HS-5 (cell line): ENCODE measurements around the gene LOC101059915.
"Not testable (repeated sequence)": the region's sequence is repeated elsewhere in the genome, so short reads cannot be mapped to it uniquely, and the experiment has no call there.

Experiments
- DNase-seq: peaks from one replicate; pipeline ENCODE4 v3.0.0-alpha.2; 2012; ENCODE audit warnings: low read depth

The LOC101059915 gene

DNA sequence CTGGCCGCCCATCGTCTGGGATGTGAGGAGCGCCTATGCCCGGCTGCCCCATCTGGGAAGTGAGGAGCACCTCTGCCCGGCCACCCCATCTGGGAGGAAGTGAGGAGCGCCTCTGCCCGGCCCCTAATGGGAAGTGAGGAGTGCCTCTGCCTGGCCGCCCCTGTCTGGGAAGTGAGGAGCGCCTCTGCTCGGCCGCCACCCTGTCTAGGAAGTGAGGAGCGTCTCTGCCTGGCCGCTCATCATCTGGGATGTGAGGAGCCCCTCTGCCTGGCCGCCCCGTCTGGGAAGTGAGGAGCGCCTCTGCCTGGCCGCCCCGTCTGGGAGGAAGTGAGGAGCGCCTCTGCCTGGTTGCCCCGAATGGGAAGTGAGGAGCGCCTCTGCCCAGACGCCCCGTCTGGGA lies 8.3 kb downstream of the LOC101059915 start:
- DNase-seq, result not testable (repeated sequence)

GRCh38 chrX:71676068-71676795 lies 8.9 kb downstream of the LOC101059915 start:
- DNase-seq, result not testable (repeated sequence)

- not testable (repeated sequence) for DNase-seq
These were observed 9.8 kb downstream of the LOC101059915 start for GRCh38 chrX:71677195-71677594.

DNA sequence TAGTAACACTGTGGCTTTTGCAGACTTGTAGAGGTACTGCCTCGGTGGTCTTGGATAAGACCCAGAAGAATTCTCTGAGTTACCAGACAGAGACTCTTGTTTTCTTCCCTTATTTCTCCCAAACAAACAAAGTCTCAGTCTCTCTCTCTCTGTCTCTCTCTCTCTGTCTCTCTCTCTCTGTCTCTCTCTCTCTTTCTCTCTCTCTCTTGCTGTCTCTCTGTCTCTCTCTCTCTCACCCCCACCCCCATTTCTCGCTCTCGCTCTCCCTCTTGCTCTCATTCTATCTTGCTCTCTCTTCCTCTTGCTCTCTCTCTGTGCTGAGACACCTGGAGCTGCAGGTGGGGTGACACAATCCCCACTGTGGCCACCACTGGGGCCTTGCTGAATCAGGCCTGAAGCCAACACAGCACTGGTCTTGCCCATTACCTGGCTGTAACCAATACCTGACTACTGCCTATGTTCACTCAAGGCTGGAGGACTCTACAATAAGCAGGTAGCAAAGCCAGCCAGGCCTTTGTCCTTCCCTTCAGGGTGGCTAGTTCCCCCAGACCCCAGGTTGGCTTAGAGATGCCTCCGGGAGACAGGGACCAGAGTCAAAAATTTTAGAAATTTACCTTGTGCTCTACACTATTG lies 12.3 kb downstream of the LOC101059915 start:
- DNase-seq, result no peak

DNA sequence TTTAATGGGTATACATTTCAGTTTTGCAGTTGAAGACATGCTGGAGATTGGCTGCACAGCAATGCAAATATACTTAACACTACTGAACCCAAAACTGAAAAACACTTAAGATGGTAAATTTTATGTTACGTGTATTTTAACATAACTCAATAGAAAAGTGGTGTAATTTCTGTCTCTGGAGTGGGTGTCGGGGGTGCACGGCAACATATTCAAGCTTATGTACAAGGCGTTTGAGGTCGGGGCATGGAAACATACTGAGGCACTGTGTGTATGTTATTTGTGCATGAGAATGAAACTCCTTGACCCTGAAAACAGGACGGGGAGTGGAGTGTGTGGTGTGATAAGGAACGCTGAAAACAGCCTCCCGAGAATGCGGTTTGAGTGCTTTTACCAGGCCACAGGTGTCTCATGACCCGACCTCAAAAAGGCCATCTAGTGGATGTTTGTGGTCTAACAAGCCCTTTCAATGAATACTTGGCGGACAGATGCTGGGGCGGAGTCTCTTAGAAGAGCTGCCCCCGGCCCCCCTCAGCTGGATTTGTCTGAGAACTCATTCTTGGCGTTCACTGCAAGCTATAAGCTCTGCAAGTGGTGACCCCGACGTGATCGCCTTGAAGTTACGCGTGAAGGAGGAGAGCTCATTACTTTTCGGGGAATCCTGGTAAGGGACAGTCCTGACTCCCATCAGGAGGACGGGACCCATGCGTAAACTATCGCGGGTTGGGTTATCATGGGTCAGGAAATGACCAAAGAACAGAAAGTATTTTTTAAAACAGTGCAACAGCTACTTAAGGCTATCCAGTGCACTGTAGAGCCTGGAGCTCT lies 29.5 kb downstream of the LOC101059915 start:
- DNase-seq, result not testable (repeated sequence)

- DNase-seq, result not testable (repeated sequence)
These were observed 30.3 kb downstream of the LOC101059915 start for GRCh38 chrX:71697466-71698298.

DNA sequence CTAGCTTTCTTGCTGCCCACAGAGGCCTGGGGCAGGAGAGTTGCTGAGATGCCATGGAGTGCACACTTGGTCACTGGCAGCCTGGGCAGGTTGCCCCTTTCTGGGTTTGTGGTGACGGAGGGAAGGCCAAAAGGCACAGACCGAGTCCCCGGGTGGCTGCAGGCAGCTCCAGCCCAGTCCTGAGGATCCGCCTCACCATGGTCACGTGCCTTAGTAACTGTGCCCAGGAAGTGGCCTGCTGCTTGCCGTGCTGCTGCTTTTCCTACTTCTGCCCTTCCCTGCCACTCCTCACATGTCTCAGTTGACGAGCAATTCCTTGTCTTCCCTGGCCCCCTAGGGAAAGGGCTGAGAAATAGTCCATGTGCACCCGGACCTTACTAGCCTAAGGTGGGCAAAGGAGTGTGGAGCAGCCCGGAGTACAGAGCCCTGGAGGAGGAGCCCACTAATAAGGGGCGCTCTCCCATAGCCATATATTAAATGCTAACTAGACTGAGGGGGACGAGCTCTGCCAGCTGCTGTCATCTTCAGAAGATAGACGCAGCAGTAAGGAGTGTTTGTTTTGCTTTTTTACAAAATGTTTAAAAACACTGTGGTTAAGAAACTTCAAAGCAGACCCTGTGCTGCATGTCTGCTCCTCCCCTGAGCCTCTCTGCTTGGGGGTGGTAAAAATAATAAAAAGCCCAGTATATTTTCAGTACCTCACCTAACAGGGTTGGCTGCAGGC lies 31.1 kb downstream of the LOC101059915 start:
- not testable (repeated sequence) for DNase-seq

GRCh38 chrX:71699023-71699344 lies 31.6 kb downstream of the LOC101059915 start:
- DNase-seq, result not testable (repeated sequence)

GRCh38 chrX:71702853-71703252 lies 35.5 kb downstream of the LOC101059915 start:
- DNase-seq, result not testable (repeated sequence)

DNA sequence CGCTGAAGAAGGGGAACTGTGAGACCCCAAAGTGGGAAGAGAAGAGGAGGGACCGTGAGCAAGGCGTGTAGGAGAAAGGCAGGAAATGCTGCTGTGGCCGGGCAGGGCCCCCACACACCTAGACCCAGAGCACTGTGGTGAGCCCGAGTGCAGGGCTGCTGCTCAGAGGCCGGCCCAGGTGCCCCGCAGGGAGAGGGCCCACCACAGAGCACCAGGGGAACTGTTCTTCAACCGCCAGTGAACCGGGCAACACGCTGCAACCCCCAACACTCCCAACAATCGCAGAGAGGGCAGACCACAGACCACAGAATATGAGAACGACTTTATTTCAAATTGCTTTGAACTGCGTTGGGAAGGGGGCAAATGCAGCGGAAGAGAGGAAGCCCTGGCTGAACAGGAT lies 46.7 kb downstream of the LOC101059915 start:
- DNase-seq, result not testable (repeated sequence)

GRCh38 chrX:71715551-71715950 lies 48.2 kb downstream of the LOC101059915 start:
- not testable (repeated sequence) for DNase-seq

- DNase-seq, result not testable (repeated sequence)
These were observed 49.0 kb downstream of the LOC101059915 start for GRCh38 chrX:71716323-71716722.

- not testable (repeated sequence) for DNase-seq
These were observed 50.8 kb downstream of the LOC101059915 start, which contains the start of gene CXorf49 for GRCh38 chrX:71718185-71718584. CXorf49 (minus strand) TSS chrX:71718285; CDS start chrX:71718151, 134 bp downstream.

- not testable (repeated sequence) for DNase-seq
These were observed 51.8 kb downstream of the LOC101059915 start for GRCh38 chrX:71719195-71719594.

- DNase-seq, result not testable (repeated sequence)
These were observed 53.0 kb downstream of the LOC101059915 start for GRCh38 chrX:71720289-71720886.
